CD4-positive, alpha-beta memory T cell (primary cell): ENCODE data around the gene GSK3B. TPM values are rescaled to one million over a fixed set of nuclear protein-coding genes. Genes with fewer than 3 reads are reported as not detected.

Experiments
- CTCF ChIA-PET: fragments of 350-600 bp; sonication (Branson Sonifier 250); formaldehyde crosslinking; loops from one replicate; lab custom pipeline; 2021; ENCODE audit warnings: inconsistent platforms; ENCODE audit not compliant: partially characterized antibody; lab: Charles Lee
- POLR2A ChIA-PET: fragments of 350-600 bp; sonication (Branson Sonifier 250); formaldehyde crosslinking; loops from one replicate; lab custom pipeline; 2021; ENCODE audit not compliant: partially characterized antibody; lab: Charles Lee
- DNase-seq, 5 donors: peaks; one replicate each; pipeline versions ENCODE4 v3.0.0 to v3.0.0-alpha.2; 2020 to 2022; ENCODE audit warnings: mixed read lengths in 1 of 5
- H3K27ac ChIP-seq: one replicate; pipeline ENCODE4 v1.7.0; 2013; ENCODE audit warnings: low read depth, low read length
- H3K27me3 ChIP-seq: 2 replicates; pipeline ENCODE4 v1.7.0; 2013; ENCODE audit warnings: mild to moderate bottlenecking, low read length, moderate library complexity; ENCODE audit not compliant: insufficient read depth
- H3K36me3 ChIP-seq: 2 replicates; pipeline ENCODE4 v1.7.0; 2013; ENCODE audit warnings: mild to moderate bottlenecking, low read length, moderate library complexity; ENCODE audit not compliant: insufficient read depth
- H3K4me1 ChIP-seq: 2 replicates; pipeline ENCODE4 v1.7.0; 2013; ENCODE audit warnings: mild to moderate bottlenecking, low read length, moderate library complexity; ENCODE audit not compliant: insufficient read depth
- H3K4me3 ChIP-seq, 2 donors: one replicate each; pipeline ENCODE4 v1.7.0; 2013; ENCODE audit warnings: low read length in 2 of 2, mild to moderate bottlenecking in 1 of 2
- H3K9me3 ChIP-seq, 2 donors: one replicate each; pipeline ENCODE4 v1.7.0; 2013; ENCODE audit warnings: low read length in 2 of 2, control low read depth in 1 of 2; ENCODE audit not compliant: control insufficient read depth in 1 of 2
- H3K27ac Mint-ChIP-seq, 7 donors: one replicate each; pipeline ENCODE4 v1.8.0; 2020 to 2021; ENCODE audit warnings: mixed read lengths in 7 of 7, mild to moderate bottlenecking in 6 of 7, inconsistent platforms in 3 of 7, moderate library complexity in 3 of 7
- H3K27me3 Mint-ChIP-seq, 2 donors: one replicate each; pipeline ENCODE4 v1.8.0; 2020 to 2021; ENCODE audit warnings: mixed read lengths in 2 of 2
- H3K36me3 Mint-ChIP-seq, 2 donors: one replicate each; pipeline ENCODE4 v1.8.0; 2020 to 2021; ENCODE audit warnings: mixed read lengths in 2 of 2, inconsistent platforms in 1 of 2, mild to moderate bottlenecking in 1 of 2
- H3K4me1 Mint-ChIP-seq, 4 donors: one replicate each; pipeline ENCODE4 v1.8.0; 2020 to 2021; ENCODE audit warnings: mixed read lengths in 4 of 4, mild to moderate bottlenecking in 1 of 4
- H3K4me3 Mint-ChIP-seq, 8 donors: one replicate each; pipeline ENCODE4 v1.8.0; 2020 to 2021; ENCODE audit warnings: mixed read lengths in 8 of 8, mild to moderate bottlenecking in 7 of 8, moderate library complexity in 6 of 8, inconsistent platforms in 3 of 8
- H3K9me3 Mint-ChIP-seq, 8 donors: one replicate each; pipeline ENCODE4 v1.8.0; 2020 to 2021; ENCODE audit warnings: mixed read lengths in 8 of 8, mild to moderate bottlenecking in 5 of 8, inconsistent platforms in 3 of 8, moderate library complexity in 1 of 8
- intact Hi-C: fragments of 100-400 bp; cut with micrococcal nuclease; formaldehyde crosslinking; loops from one replicate; pipeline ENCODE4 v1.15.1; 2023
- polyA plus RNA-seq, 2 donors: library from polyadenylated mRNA; unstranded; fragments of 300-500 nt; fragmentation: Illumina TruSeq; gene quantifications; one replicate each; pipeline ENCODE4 v1.2.3, GENCODE V29; 2021
- total RNA-seq, 2 experiments: library from RNA; stranded (reverse); gene quantifications; one replicate each; pipeline ENCODE4 v1.2.3, GENCODE V29; 2021

GSK3B gene
- total and polyA plus RNA-seq, 4 experiments from 2014 or later: 10.4 to 35.0 (median 25.5) TPM

DNA sequence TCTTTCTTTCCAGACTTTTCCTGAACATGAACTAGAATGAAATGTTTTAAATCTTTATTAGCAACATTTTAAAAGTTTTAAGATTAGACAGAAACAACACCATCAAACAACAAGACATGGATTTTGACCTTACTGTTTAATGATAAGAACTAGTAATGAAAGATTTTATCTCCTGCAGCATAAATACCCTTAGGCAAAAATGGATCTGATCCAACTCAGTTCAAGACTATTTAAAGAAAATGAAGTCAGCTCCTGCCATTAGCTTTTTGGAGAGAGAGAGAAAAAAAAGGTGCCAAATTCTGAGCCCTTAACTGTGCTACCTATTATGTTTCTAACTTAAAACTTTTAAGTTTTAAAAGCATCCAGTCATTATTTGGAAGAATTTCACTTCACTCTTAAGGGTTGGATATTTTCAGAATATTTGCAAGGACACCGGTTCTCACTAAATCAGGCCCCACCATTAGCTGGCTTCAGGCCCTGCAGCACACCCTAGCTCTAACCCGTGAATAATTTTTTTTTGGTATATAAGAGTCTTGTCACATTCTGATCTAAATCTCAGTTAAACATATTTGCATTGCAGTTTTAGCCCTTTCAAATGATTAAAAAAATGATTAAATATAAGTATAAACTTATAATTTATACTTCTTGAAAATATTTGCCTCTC lies 252.3 kb downstream of the GSK3B start:
- Histone ChIP-seq H3K27ac (no peak overlapping the region), H3K36me3 (no peaks in the 10 kb centered on the region), H3K4me1 (no peaks in the 10 kb centered on the region), H3K4me3 (no peak overlapping the region), H3K27me3 (no peaks in the 10 kb centered on the region), H3K9me3 (no peaks in the 10 kb centered on the region)
- ChIA-PET POLR2A (no interaction called here), CTCF (interaction anchor here (1.0 kb wide), 1 partner anchor 12 kb away, joined by 3 read pairs; no protein-coding TSS in a partner anchor)
- no peaks in the 10 kb centered on the region for H3K27me3 Mint-ChIP-seq
- no peak for DNase-seq
- H3K4me3 Mint-ChIP-seq: no peak overlapping the region
- intact Hi-C loops: no loop called here
- no peak overlapping the region for H3K27ac Mint-ChIP-seq
- peaks cover 3 to 19% (median 13%) of the 10 kb centered on the region in 4 donors for H3K4me1 Mint-ChIP-seq
- H3K9me3 Mint-ChIP-seq: peaks cover 0 to 4% (median 0%) of the 10 kb centered on the region in 8 donors
- H3K36me3 Mint-ChIP-seq: peaks cover 46 to 54% of the 10 kb centered on the region in 2 donors

DNA sequence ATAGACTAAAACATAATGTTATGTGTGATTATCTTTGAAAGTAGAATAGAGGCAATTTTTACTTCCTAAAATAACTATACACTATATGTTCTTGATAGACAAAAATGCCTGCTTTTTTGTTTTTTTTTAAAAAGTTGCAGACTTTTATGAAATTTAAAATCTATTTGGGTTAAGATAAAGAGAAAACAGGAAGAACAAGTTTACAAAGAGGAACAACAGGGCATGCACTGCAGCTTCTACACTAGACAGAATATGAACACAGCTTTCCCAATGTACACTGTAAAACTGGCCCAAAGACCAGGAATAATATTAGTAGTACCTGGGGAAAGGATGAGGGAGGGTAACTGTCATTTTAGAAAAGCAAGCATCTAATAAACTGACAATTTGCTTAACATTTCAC lies 258.7 kb downstream of the GSK3B start:
- Histone ChIP-seq H3K27me3 (no peaks in the 10 kb centered on the region), H3K4me1 (no peaks in the 10 kb centered on the region), H3K4me3 (no peak overlapping the region), H3K36me3 (no peaks in the 10 kb centered on the region), H3K9me3 (no peaks in the 10 kb centered on the region), H3K27ac (no peak overlapping the region)
- Mint-ChIP-seq H3K9me3 (no peaks in the 10 kb centered on the region), H3K4me3 (no peak overlapping the region), H3K36me3 (peaks cover 11 to 18% of the 10 kb centered on the region in 2 donors), H3K27ac (peak overlapping the region in 1 of 7 donors; percentile 2), H3K4me1 (peaks cover 0 to 8% (median 6%) of the 10 kb centered on the region in 4 donors), H3K27me3 (no peaks in the 10 kb centered on the region)
- DNase-seq: no peak
- ChIA-PET POLR2A (no interaction called here), CTCF (interaction anchor here (1.0 kb wide), 1 partner anchor 9 kb away, joined by 3 read pairs; no protein-coding TSS in a partner anchor)
- intact Hi-C loops: no loop called here

DNA sequence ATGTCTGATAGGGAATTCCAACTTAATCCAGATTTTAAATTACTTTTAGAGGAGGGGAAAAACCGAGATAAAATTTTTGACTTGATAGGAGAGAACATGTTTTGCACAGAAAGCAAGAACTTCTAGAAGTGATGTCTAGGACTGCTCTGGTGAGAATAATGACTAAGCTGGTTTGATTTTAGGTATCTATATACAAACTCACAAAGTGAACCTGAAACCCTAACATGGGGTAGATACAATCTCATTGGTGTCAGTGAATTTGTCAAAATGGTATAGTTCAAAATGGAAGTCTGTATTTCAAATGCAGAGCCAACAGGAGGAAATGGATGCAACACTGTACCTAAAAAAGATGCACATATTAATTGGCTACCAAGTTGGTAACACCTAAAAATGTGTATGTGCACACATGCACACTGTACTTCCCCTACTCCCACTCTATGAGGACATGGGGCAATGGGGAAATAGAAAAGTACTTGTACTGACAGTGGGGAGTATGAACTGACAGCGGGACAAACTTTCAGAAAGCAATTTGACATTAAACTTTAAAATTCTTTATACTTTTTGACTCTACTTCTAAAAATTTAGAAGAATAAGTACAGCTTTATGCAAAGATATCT lies 259.4 kb downstream of the GSK3B start:
- H3K4me3 ChIP-seq: no peak overlapping the region
- no peaks in the 10 kb centered on the region for H3K9me3 ChIP-seq
- CTCF ChIA-PET: interaction anchor here (1.0 to 1.4 kb wide), 3 partner anchors 9 to 312 kb away, joined by 3 read pairs; no protein-coding TSS in a partner anchor
- intact Hi-C loops: no loop called here
- DNase-seq: no peak
- no peaks in the 10 kb centered on the region for H3K4me1 ChIP-seq
- peaks cover 0 to 10% (median 7%) of the 10 kb centered on the region in 4 donors for H3K4me1 Mint-ChIP-seq
- POLR2A ChIA-PET: no interaction called here
- no peaks in the 10 kb centered on the region for H3K27me3 ChIP-seq
- H3K36me3 ChIP-seq: no peaks in the 10 kb centered on the region
- no peaks in the 10 kb centered on the region for H3K9me3 Mint-ChIP-seq
- no peaks in the 10 kb centered on the region for H3K27me3 Mint-ChIP-seq
- H3K36me3 Mint-ChIP-seq: peaks cover 8 to 18% of the 10 kb centered on the region in 2 donors
- peak overlapping the region in 3 of 7 donors; percentile 13 to 47 (median 27) for H3K27ac Mint-ChIP-seq
- H3K4me3 Mint-ChIP-seq: no peak overlapping the region
- no peak overlapping the region for H3K27ac ChIP-seq

DNA sequence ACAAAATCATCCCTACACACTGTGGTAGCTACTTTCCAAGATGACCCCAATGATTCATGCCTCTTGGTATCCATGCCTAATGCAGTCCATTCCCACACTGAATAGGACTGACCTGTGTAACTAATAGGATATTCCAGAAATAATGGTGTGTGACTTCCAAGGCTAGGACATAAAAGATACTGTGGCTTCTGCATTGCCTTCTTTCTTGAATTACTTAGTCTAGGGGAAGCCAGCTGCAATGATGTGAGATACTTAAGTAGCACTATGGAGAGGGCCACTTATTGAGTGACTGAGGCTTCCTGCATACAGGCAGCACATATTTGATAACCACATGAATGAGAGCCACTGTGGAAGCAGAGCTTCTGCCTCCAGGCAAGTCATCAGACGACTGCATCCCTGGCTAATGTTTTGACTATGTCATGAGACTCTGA lies 262.3 kb downstream of the GSK3B start:
- H3K36me3 ChIP-seq: peaks cover under 1% of the 10 kb centered on the region
- no peak for DNase-seq
- intact Hi-C loops: no loop called here
- H3K27me3 Mint-ChIP-seq: no peaks in the 10 kb centered on the region
- H3K27ac ChIP-seq: no peak overlapping the region
- ChIA-PET CTCF (interaction anchor here (1.0 to 1.3 kb wide), 2 partner anchors 15 to 316 kb away, joined by 3 to 4 read pairs; no protein-coding TSS in a partner anchor), POLR2A (no interaction called here)
- H3K36me3 Mint-ChIP-seq: peaks cover 4 to 11% of the 10 kb centered on the region in 2 donors
- peaks cover 0 to 13% (median 9%) of the 10 kb centered on the region in 4 donors for H3K4me1 Mint-ChIP-seq
- H3K4me1 ChIP-seq: no peaks in the 10 kb centered on the region
- H3K27ac Mint-ChIP-seq: peak overlapping the region in 1 of 7 donors; percentile 3
- no peaks in the 10 kb centered on the region for H3K27me3 ChIP-seq
- no peak overlapping the region for H3K4me3 ChIP-seq
- H3K9me3 ChIP-seq: no peaks in the 10 kb centered on the region
- H3K9me3 Mint-ChIP-seq: no peaks in the 10 kb centered on the region
- no peak overlapping the region for H3K4me3 Mint-ChIP-seq

- Histone ChIP-seq H3K9me3 (no peaks in the 10 kb centered on the region), H3K27ac (no peak overlapping the region), H3K27me3 (no peaks in the 10 kb centered on the region), H3K4me1 (no peaks in the 10 kb centered on the region), H3K4me3 (no peak overlapping the region), H3K36me3 (peaks cover 7% of the 10 kb centered on the region)
- POLR2A ChIA-PET: no interaction called here
- Mint-ChIP-seq H3K36me3 (peaks cover 5 to 10% of the 10 kb centered on the region in 2 donors), H3K27ac (peak overlapping the region in 2 of 7 donors; percentile 26 to 43), H3K9me3 (no peaks in the 10 kb centered on the region), H3K4me1 (peaks cover 0 to 13% (median 9%) of the 10 kb centered on the region in 4 donors), H3K27me3 (no peaks in the 10 kb centered on the region), H3K4me3 (peak overlapping the region in 1 of 8 donors; percentile 53)
- CTCF ChIA-PET: interaction anchor here (1.0 to 2.2 kb wide), 5 partner anchors 11 to 317 kb away, joined by 3 to 6 read pairs (median 3); no protein-coding TSS in a partner anchor
- DNase-seq: no peak
- intact Hi-C loops: no loop called here
Observed at GRCh38 chr3:119831022-119831421, 263.2 kb downstream of the GSK3B start.

- Mint-ChIP-seq H3K9me3 (no peaks in the 10 kb centered on the region), H3K4me1 (peaks cover 0 to 10% (median 9%) of the 10 kb centered on the region in 4 donors), H3K27me3 (no peaks in the 10 kb centered on the region), H3K4me3 (no peak overlapping the region), H3K36me3 (peaks cover 7 to 14% of the 10 kb centered on the region in 2 donors), H3K27ac (no peak overlapping the region)
- intact Hi-C loops: no loop called here
- no peaks in the 10 kb centered on the region for H3K9me3 ChIP-seq
- POLR2A ChIA-PET: interaction anchor here (1.0 kb wide), 1 partner anchor 10 kb away, joined by 3 read pairs; no protein-coding TSS in a partner anchor
- peaks cover 8% of the 10 kb centered on the region for H3K36me3 ChIP-seq
- H3K27me3 ChIP-seq: no peaks in the 10 kb centered on the region
- no peak overlapping the region for H3K4me3 ChIP-seq
- no peaks in the 10 kb centered on the region for H3K4me1 ChIP-seq
- DNase-seq: no peak
- CTCF ChIA-PET: interaction anchor here (1.2 to 2.2 kb wide), 2 partner anchors 10 to 317 kb away, joined by 3 to 6 read pairs; no protein-coding TSS in a partner anchor
- no peak overlapping the region for H3K27ac ChIP-seq
Observed at GRCh38 chr3:119829420-119829819, 264.8 kb downstream of the GSK3B start.
